H1 (cell line): ENCODE results near the gene LCLAT1. TPM values are rescaled to one million over a fixed set of nuclear protein-coding genes. Genes with fewer than 3 reads are reported as not detected.

Source experiments
- CTCF ChIA-PET: fragments of 300-600 bp; sonication (Branson Sonifier 250); formaldehyde crosslinking; loops from one replicate; lab custom pipeline; 2021; ENCODE audit not compliant: partially characterized antibody; lab: Charles Lee
- POLR2A ChIA-PET: fragments of 300-600 bp; sonication (Branson Sonifier 250); formaldehyde crosslinking; loops from one replicate; lab custom pipeline; 2021; ENCODE audit warnings: inconsistent platforms; ENCODE audit not compliant: partially characterized antibody; lab: Charles Lee
- DNase-seq, 2 experiments: peaks; one replicate each; pipeline versions ENCODE4 v3.0.0 to v3.0.0-alpha.2; 2010 to 2022; ENCODE audit warnings: low spot score in 2 of 2, low read depth in 1 of 2, mixed read lengths in 1 of 2
- FAIRE-seq: peaks from 2 replicates; lab custom pipeline; 2011; peaks lifted over from hg19 to GRCh38; lab: Jason Lieb, UNC
- H2AFZ ChIP-seq: 2 replicates; pipeline ENCODE4 v1.8.1; 2012; ENCODE audit warnings: low read length, inconsistent platforms
- H2AK5ac ChIP-seq: 2 replicates; pipeline ENCODE4 v1.6.1; 2013; ENCODE audit warnings: low read depth, low read length
- H2BK120ac ChIP-seq: replicated peaks from 2 replicates; pipeline ENCODE3; 2013; ENCODE audit warnings: low read depth, low read length, inconsistent platforms
- H2BK12ac ChIP-seq: 2 replicates; pipeline ENCODE4 v1.6.1; 2013; ENCODE audit warnings: low read depth, low read length
- H2BK15ac ChIP-seq: 2 replicates; pipeline ENCODE4 v1.6.1; 2013; ENCODE audit warnings: low read length
- H2BK20ac ChIP-seq: 2 replicates; pipeline ENCODE4 v1.6.1; 2013; ENCODE audit warnings: low read length
- H2BK5ac ChIP-seq: 2 replicates; pipeline ENCODE4 v1.6.1; 2013; ENCODE audit warnings: low read depth, low read length
- H3K14ac ChIP-seq: 2 replicates; pipeline ENCODE4 v1.6.1; 2013; ENCODE audit warnings: inconsistent platforms; ENCODE audit not compliant: insufficient read length
- H3K18ac ChIP-seq: 2 replicates; pipeline ENCODE4 v1.6.1; 2013; ENCODE audit warnings: low read length; ENCODE audit errors: extremely low read depth
- H3K23ac ChIP-seq: 2 replicates; pipeline ENCODE4 v1.6.1; 2013; ENCODE audit warnings: inconsistent platforms; ENCODE audit not compliant: insufficient read length
- H3K23me2 ChIP-seq: 2 replicates; pipeline ENCODE4 v1.6.1; 2013; ENCODE audit warnings: low read depth, low read length
- H3K27ac ChIP-seq: 2 replicates; pipeline ENCODE4 v1.6.1; 2011; ENCODE audit warnings: low read depth, low read length, inconsistent platforms
- H3K27me3 ChIP-seq, 4 experiments: replicated peaks in 1 of 4; 1 replicate in 1 of 4; 2 replicates in 3 of 4; pipeline versions ENCODE4 v1.6.1 to v1.8.1; 2011 to 2013; ENCODE audit warnings: low read length in 3 of 4, mild to moderate bottlenecking in 3 of 4, inconsistent platforms in 2 of 4, mixed read lengths in 2 of 4, moderate library complexity in 1 of 4; ENCODE audit not compliant: control insufficient read depth in 3 of 4, insufficient read depth in 3 of 4; ENCODE audit errors: extremely low read depth in 1 of 4
- H3K36me3 ChIP-seq, 4 experiments: 2 replicates each; pipeline versions ENCODE4 v1.6.1 to v1.8.1; 2011 to 2013; ENCODE audit warnings: mild to moderate bottlenecking in 4 of 4, low read length in 3 of 4, moderate library complexity in 2 of 4, control low read depth in 1 of 4, inconsistent platforms in 1 of 4; ENCODE audit not compliant: insufficient read depth in 4 of 4, control insufficient read depth in 2 of 4
- H3K4ac ChIP-seq: replicated peaks from 2 replicates; pipeline ENCODE3; 2013; ENCODE audit warnings: low read length, low read depth, mixed read lengths, inconsistent platforms; ENCODE audit not compliant: insufficient read length
- H3K4me1 ChIP-seq, 4 experiments: replicated peaks in 1 of 4; 1 replicate in 1 of 4; 2 replicates in 3 of 4; pipeline versions ENCODE4 v1.6.1 to v1.8.1; 2011 to 2013; ENCODE audit warnings: low read length in 3 of 4, inconsistent platforms in 2 of 4, mixed read lengths in 1 of 4; ENCODE audit not compliant: insufficient read depth in 4 of 4, control insufficient read depth in 3 of 4
- H3K4me2 ChIP-seq, 2 experiments: 2 replicates each; pipeline versions ENCODE4 v1.6.1 to v1.8.1; 2011 to 2013; ENCODE audit warnings: low read depth in 2 of 2, low read length in 2 of 2, control low read depth in 1 of 2, inconsistent platforms in 1 of 2, mild to moderate bottlenecking in 1 of 2; ENCODE audit not compliant: insufficient read depth in 1 of 2
- H3K4me3 ChIP-seq, 4 experiments: fragments of 200-600, 300-600 bp in 1 of 4; sonication (generic), shearing (Covaris generic), sonication (Bioruptor Twin) in 1 of 4; 2 replicates each; pipeline versions ENCODE4 v1.5.1 to v1.8.1; 2011 to 2016; ENCODE audit warnings: low read length in 4 of 4, low read depth in 3 of 4, control low read depth in 2 of 4, inconsistent platforms in 2 of 4, mild to moderate bottlenecking in 2 of 4, mixed read lengths in 1 of 4, moderate library complexity in 1 of 4; ENCODE audit not compliant: insufficient read depth in 2 of 4; ENCODE audit errors: extremely low read depth in 1 of 4
- H3K56ac ChIP-seq: replicated peaks from 2 replicates; pipeline ENCODE3; 2013; ENCODE audit warnings: low read depth, mild to moderate bottlenecking, mixed read lengths, low read length, inconsistent platforms; ENCODE audit not compliant: insufficient read length
- H3K79me1 ChIP-seq: 2 replicates; pipeline ENCODE4 v1.6.1; 2013; ENCODE audit warnings: low read depth, low read length, control low read depth
- H3K79me2 ChIP-seq, 2 experiments: 2 replicates each; pipeline versions ENCODE4 v1.6.1 to v1.8.1; 2012 to 2013; ENCODE audit warnings: low read length in 2 of 2, mild to moderate bottlenecking in 2 of 2, inconsistent platforms in 1 of 2; ENCODE audit not compliant: insufficient read depth in 2 of 2, control insufficient read depth in 1 of 2
- H3K9ac ChIP-seq, 4 experiments: replicated peaks in 1 of 4; 1 replicate in 1 of 4; 2 replicates in 3 of 4; pipeline versions ENCODE4 v1.6.1 to v1.8.1; 2011 to 2013; ENCODE audit warnings: low read depth in 3 of 4, low read length in 3 of 4, control low read depth in 2 of 4, mild to moderate bottlenecking in 2 of 4, moderate library complexity in 2 of 4, inconsistent platforms in 1 of 4; ENCODE audit errors: extremely low read depth in 1 of 4
- H3K9me3 ChIP-seq, 2 experiments: 2 replicates each; pipeline versions ENCODE4 v1.6.1 to v1.8.1; 2012 to 2013; ENCODE audit warnings: mild to moderate bottlenecking in 2 of 2, moderate library complexity in 2 of 2, control low read depth in 1 of 2, inconsistent platforms in 1 of 2, low read depth in 1 of 2, low read length in 1 of 2, mixed read lengths in 1 of 2; ENCODE audit not compliant: insufficient read depth in 2 of 2
- H4K20me1 ChIP-seq, 2 experiments: replicated peaks in 1 of 2; 2 replicates each; pipeline versions ENCODE3 to v1.8.1; 2011 to 2013; ENCODE audit warnings: inconsistent platforms in 2 of 2, low read length in 2 of 2, mild to moderate bottlenecking in 1 of 2; ENCODE audit not compliant: insufficient read depth in 2 of 2, control insufficient read depth in 1 of 2
- H4K5ac ChIP-seq: 2 replicates; pipeline ENCODE4 v1.6.1; 2013; ENCODE audit warnings: low read length, low read depth, mixed read lengths, inconsistent platforms; ENCODE audit not compliant: insufficient read length
- H4K8ac ChIP-seq: 2 replicates; pipeline ENCODE4 v1.8.0; 2013; ENCODE audit warnings: mild to moderate bottlenecking, moderate library complexity, low read length, inconsistent platforms; ENCODE audit not compliant: insufficient read depth; ENCODE audit errors: extremely low read depth
- H4K91ac ChIP-seq: replicated peaks from 2 replicates; pipeline ENCODE3; 2013; ENCODE audit warnings: low read length, mixed read lengths, inconsistent platforms; ENCODE audit not compliant: insufficient read length
- CHD1 ChIP-seq: IDR thresholded peaks from 2 replicates; pipeline ENCODE4 v1.6.1; 2012; ENCODE audit warnings: low read depth, low read length, improper control_type of control experiment
- CTBP2 ChIP-seq: IDR thresholded peaks from 2 replicates; pipeline ENCODE4 v1.7.0; 2011; ENCODE audit warnings: borderline replicate concordance, mild to moderate bottlenecking, moderate library complexity, mixed read lengths, low read length; ENCODE audit not compliant: insufficient read depth, insufficient read length
- HDAC2 ChIP-seq, 2 experiments: fragments of 300-600 bp in 1 of 2; sonication (generic) in 1 of 2; IDR thresholded peaks; 2 replicates each; pipeline ENCODE4 v1.6.1; 2011 to 2012; ENCODE audit warnings: low read depth in 2 of 2, low read length in 2 of 2, mild to moderate bottlenecking in 2 of 2, moderate library complexity in 2 of 2, borderline replicate concordance in 1 of 2, inconsistent platforms in 1 of 2
- WGBS, 2 experiments: shearing (Covaris generic) in 1 of 2; methylation state at CpG; one replicate each; pipeline versions ENCODE4 v1.1.6 to v1.1.7; 2013 to 2015; ENCODE audit warnings: low lambda C conversion rate in 2 of 2, mixed read lengths in 2 of 2, inconsistent platforms in 1 of 2, low coverage in 1 of 2, missing lambda C conversion rate in 1 of 2; ENCODE audit not compliant: insufficient replicate concordance in 2 of 2, insufficient coverage in 1 of 2, insufficient read length in 1 of 2; ENCODE audit errors: extremely low coverage in 1 of 2, missing lambda C conversion rate in 1 of 2; 5-methylcytosine and 5-hydroxymethylcytosine counted together
- polyA plus RNA-seq, 7 experiments: library from polyadenylated mRNA; depleted of rRNA in 3 of 7; stranded (reverse) in 5 of 7; unstranded in 2 of 7; fragments of >200 nt in 5 of 7; fragments of 200-250 nt in 2 of 7; gene quantifications; 1 replicate in 5 of 7; 2 replicates in 1 of 7; 4 replicates in 1 of 7; pipeline versions ENCODE4 v1.2.1 to v1.2.3, GENCODE V29; 2011 to 2013; ENCODE audit warnings: missing spikeins in 2 of 7, mixed read lengths in 2 of 7
- total RNA-seq: library from RNA; stranded (reverse); fragmentation: NEBNext Ultra II Directional; extraction: Animal tissue kit (Norgen Biotek cat#: 25700); gene quantifications from 2 replicates; pipeline ENCODE4 v1.2.1, GENCODE V29; 2021

Gene LCLAT1
- total and polyA plus RNA-seq, 2 of the 8 experiments (the other 6 are each of a cell fraction or from before 2014, with no cell fraction given): 7.6 to 22.0 TPM

DNA sequence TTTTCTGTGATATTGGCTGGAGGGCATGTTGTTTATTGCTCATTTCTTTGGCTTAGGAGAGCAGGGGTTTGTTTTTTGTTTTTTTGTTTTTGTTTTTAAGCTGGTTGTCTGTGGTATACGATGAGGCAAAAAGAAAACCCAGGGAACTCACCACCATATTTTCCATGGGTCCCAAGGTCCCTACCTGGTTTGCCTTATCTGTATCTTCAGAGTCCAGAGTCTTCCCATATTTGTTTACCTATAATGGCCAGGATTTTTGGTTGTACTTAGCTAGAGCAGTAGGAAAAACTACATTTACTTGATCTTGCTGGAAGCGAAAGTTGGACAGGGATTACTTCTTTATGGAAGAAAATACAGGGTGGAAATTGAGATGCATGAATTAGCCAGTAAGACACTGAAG, 9.5 kb downstream of the LCLAT1 start:
- CTCF ChIA-PET: no interaction called here
- no peak for FAIRE-seq
- H3K4me1 ChIP-seq: peaks cover 0 to 16% (median 8%) of the 10 kb centered on the region in 4 experiments; a peak in 2 of 7 replicates
- H2BK12ac ChIP-seq: no peak overlapping the region
- no peak overlapping the region for H4K8ac ChIP-seq
- H3K4ac ChIP-seq: no peak overlapping the region
- H2BK20ac ChIP-seq: no peak overlapping the region
- H3K79me1 ChIP-seq: peaks cover 8% of the 10 kb centered on the region
- POLR2A ChIA-PET: no interaction called here
- 87% methylated on average over 2 of the region's 2 CpGs; no CpG with 5 or more reads in 1 of the 2 experiments for whole genome bisulfite sequencing, 2 experiments
- no peak overlapping the region for H3K27ac ChIP-seq
- peaks cover 3 to 88% of the 10 kb centered on the region in 2 experiments; a peak in 3 of 4 replicates for H3K79me2 ChIP-seq
- no peak overlapping the region for H3K18ac ChIP-seq
- H3K9ac ChIP-seq: no peak overlapping the region
- no peak overlapping the region for H3K23ac ChIP-seq
- H3K23me2 ChIP-seq: no peaks in the 10 kb centered on the region
- no peak overlapping the region for H2BK15ac ChIP-seq
- H4K20me1 ChIP-seq: peaks cover 2 to 12% of the 10 kb centered on the region in 2 experiments
- peak overlapping the region in 1 of 2 experiments; percentile 13; a peak in 1 of 4 replicates for H3K4me2 ChIP-seq
- no peak overlapping the region for H2AK5ac ChIP-seq
- no peaks in the 10 kb centered on the region for H3K9me3 ChIP-seq
- DNase-seq: no peak
- no peak overlapping the region for H3K14ac ChIP-seq
- H2BK5ac ChIP-seq: no peak overlapping the region
- no peak overlapping the region for H4K5ac ChIP-seq
- H3K36me3 ChIP-seq: no peaks in the 10 kb centered on the region; a peak in 1 of 8 replicates
- no peak overlapping the region for H3K4me3 ChIP-seq
- H3K56ac ChIP-seq: no peak overlapping the region
- H2BK120ac ChIP-seq: no peak overlapping the region
- no peak overlapping the region for H2AFZ ChIP-seq
- H3K27me3 ChIP-seq: no peaks in the 10 kb centered on the region
- H4K91ac ChIP-seq: no peak overlapping the region
- no peak for TF ChIP-seq CTBP2
- TF ChIP-seq CHD1: no peak
- no peak for TF ChIP-seq HDAC2 (IDR thresholded peaks at IDR 0.05; ENCODE audit: borderline replicate concordance in 1 of 2, low read depth in 2 of 2, low read length in 2 of 2)
